PFSK-1 (cell line): ENCODE results near the gene CARD19.

Source experiments
- FOXP2 ChIP-seq: optimal IDR thresholded peaks from 2 replicates; pipeline ENCODE3; 2011; ENCODE audit warnings: borderline replicate concordance, control low read depth, inconsistent platforms; ENCODE audit not compliant: insufficient read depth; ENCODE audit errors: extremely low read length, extremely low read depth
- POLR2AphosphoS5 ChIP-seq: IDR thresholded peaks from 2 replicates; pipeline ENCODE4 v1.6.1; 2012; ENCODE audit warnings: low read depth, mild to moderate bottlenecking, control low read depth, low read length, moderate library complexity
- REST ChIP-seq, 2 experiments: IDR thresholded peaks; 2 replicates each; pipeline versions ENCODE4 v1.6.1 to v1.8.0; 2011 to 2012; ENCODE audit warnings: low read depth in 2 of 2, low read length in 2 of 2, control low read depth in 1 of 2, inconsistent platforms in 1 of 2, mild to moderate bottlenecking in 1 of 2, moderate library complexity in 1 of 2; ENCODE audit not compliant: insufficient read depth in 1 of 2
- SIN3A ChIP-seq: IDR thresholded peaks from 2 replicates; pipeline ENCODE4 v1.6.1; 2012; ENCODE audit warnings: mild to moderate bottlenecking, low read length, moderate library complexity, borderline replicate concordance; ENCODE audit not compliant: insufficient read depth
- TAF1 ChIP-seq: IDR thresholded peaks from 2 replicates; pipeline ENCODE4 v1.6.1; 2012; ENCODE audit warnings: low read length, control low read depth, borderline replicate concordance; ENCODE audit not compliant: insufficient read depth

CARD19 gene

GRCh38 chr9:93138171-93138764 is 42.3 kb downstream of the CARD19 start:
- TF ChIP-seq SIN3A (no peak), TAF1 (no peak), FOXP2 (no peak)

GRCh38 chr9:93139365-93140182 is 43.6 kb downstream of the CARD19 start:
- TF ChIP-seq POLR2AphosphoS5 (no peak), REST (IDR thresholded peaks at IDR 0.05; ENCODE audit: insufficient read depth in 1 of 2, low read depth in 2 of 2, low read length in 2 of 2) (no peak), FOXP2 (no peak), TAF1 (no peak), SIN3A (no peak)

- TF ChIP-seq SIN3A (no peak), TAF1 (no peak), POLR2AphosphoS5 (no peak), REST (IDR thresholded peaks at IDR 0.05; ENCODE audit: insufficient read depth in 1 of 2, low read depth in 2 of 2, low read length in 2 of 2) (no peak), FOXP2 (no peak)
These were observed 45.9 kb downstream of the CARD19 start for GRCh38 chr9:93141771-93142483.

GRCh38 chr9:93143830-93144530 is 48.0 kb downstream of the CARD19 start:
- TF ChIP-seq FOXP2 = no peak
- TF ChIP-seq TAF1 = no peak
- TF ChIP-seq SIN3A = no peak
- TF ChIP-seq POLR2AphosphoS5 = no peak
- no peak for TF ChIP-seq REST (IDR thresholded peaks at IDR 0.05; ENCODE audit: insufficient read depth in 1 of 2, low read depth in 2 of 2, low read length in 2 of 2)

- no peak for TF ChIP-seq REST (IDR thresholded peaks at IDR 0.05; ENCODE audit: insufficient read depth in 1 of 2, low read depth in 2 of 2, low read length in 2 of 2)
- no peak for TF ChIP-seq SIN3A
- no peak for TF ChIP-seq TAF1
- TF ChIP-seq FOXP2 = no peak
- TF ChIP-seq POLR2AphosphoS5 = no peak
These were observed 51.6 kb downstream of the CARD19 start for GRCh38 chr9:93147632-93148031.
